ENCODE measurements around the gene IFT81.

GRCh38 chr12:110170535-110171185, 46.5 kb downstream of the IFT81 start:
- TF ChIP-seq CTCF (IDR thresholded peaks at IDR 0.05) = no peak
- no peak for TF ChIP-seq POLR2A (IDR thresholded peaks at IDR 0.05)
